Ishikawa (cell line): Measurements from ENCODE around the gene PIWIL1.

ENCODE experiments used
- CEBPB ChIP-seq: IDR thresholded peaks from 2 replicates; pipeline ENCODE4 v1.6.1; 2012
- CREB1 ChIP-seq: IDR thresholded peaks from 2 replicates; pipeline ENCODE4 v1.6.1; 2012; ENCODE audit warnings: low read depth
- EGR1 ChIP-seq: IDR thresholded peaks from 2 replicates; pipeline ENCODE4 v1.6.1; 2012
- EP300 ChIP-seq: IDR thresholded peaks from 2 replicates; pipeline ENCODE4 v1.6.1; 2012; ENCODE audit warnings: borderline replicate concordance
- FOXM1 ChIP-seq: IDR thresholded peaks from 2 replicates; pipeline ENCODE4 v1.6.1; 2012; ENCODE audit warnings: low read depth, borderline replicate concordance
- MAX ChIP-seq: IDR thresholded peaks from 2 replicates; pipeline ENCODE4 v1.6.1; 2012
- NFIC ChIP-seq: IDR thresholded peaks from 2 replicates; pipeline ENCODE4 v1.6.1; 2012
- RAD21 ChIP-seq: IDR thresholded peaks from 2 replicates; pipeline ENCODE4 v1.6.1; 2012; ENCODE audit warnings: low read depth
- REST ChIP-seq: IDR thresholded peaks from 2 replicates; pipeline ENCODE4 v1.6.1; 2012; ENCODE audit warnings: low read depth, mild to moderate bottlenecking
- TAF1 ChIP-seq: IDR thresholded peaks from 2 replicates; pipeline ENCODE4 v1.6.1; 2012; ENCODE audit warnings: low read depth, mild to moderate bottlenecking
- TCF12 ChIP-seq: IDR thresholded peaks from 2 replicates; pipeline ENCODE4 v1.6.1; 2012; ENCODE audit warnings: low read depth
- TEAD4 ChIP-seq: IDR thresholded peaks from 2 replicates; pipeline ENCODE4 v1.6.1; 2012
- YY1 ChIP-seq: IDR thresholded peaks from 2 replicates; pipeline ENCODE4 v1.6.1; 2012; ENCODE audit warnings: low read depth
- ZBTB7A ChIP-seq: IDR thresholded peaks from 2 replicates; pipeline ENCODE4 v1.6.1; 2012; ENCODE audit warnings: low read depth
- TF ChIP-seq, protein P1 (sequence below): IDR thresholded peaks from 2 replicates; pipeline ENCODE4 v1.6.1; 2012

Gene PIWIL1

DNA sequence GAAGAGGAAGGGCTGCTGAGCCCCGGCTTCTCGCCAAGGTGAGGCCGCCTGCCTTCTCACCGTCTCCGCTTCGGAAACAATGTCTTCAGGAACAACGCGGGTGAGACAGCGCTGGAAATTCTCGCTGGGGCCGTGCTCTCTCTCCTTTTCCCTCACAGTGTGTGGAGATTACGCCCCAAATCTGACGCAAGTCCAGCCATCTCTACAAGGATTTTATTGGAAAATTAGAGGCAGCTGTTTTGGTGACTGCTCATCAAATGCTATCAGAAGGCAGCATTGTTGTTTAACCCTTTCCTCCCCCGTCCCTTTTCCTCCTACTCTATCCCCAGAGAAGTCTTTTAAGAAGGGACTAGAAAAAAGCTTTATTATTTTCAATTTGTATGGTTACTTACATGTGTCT, 53.5 kb downstream of the PIWIL1 start:
- TF ChIP-seq TEAD4 (no peak), CEBPB (no peak), CREB1 (no peak)
- TF ChIP-seq, protein P1, sequence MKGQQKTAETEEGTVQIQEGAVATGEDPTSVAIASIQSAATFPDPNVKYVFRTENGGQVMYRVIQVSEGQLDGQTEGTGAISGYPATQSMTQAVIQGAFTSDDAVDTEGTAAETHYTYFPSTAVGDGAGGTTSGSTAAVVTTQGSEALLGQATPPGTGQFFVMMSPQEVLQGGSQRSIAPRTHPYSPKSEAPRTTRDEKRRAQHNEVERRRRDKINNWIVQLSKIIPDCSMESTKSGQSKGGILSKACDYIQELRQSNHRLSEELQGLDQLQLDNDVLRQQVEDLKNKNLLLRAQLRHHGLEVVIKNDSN: no peak

DNA sequence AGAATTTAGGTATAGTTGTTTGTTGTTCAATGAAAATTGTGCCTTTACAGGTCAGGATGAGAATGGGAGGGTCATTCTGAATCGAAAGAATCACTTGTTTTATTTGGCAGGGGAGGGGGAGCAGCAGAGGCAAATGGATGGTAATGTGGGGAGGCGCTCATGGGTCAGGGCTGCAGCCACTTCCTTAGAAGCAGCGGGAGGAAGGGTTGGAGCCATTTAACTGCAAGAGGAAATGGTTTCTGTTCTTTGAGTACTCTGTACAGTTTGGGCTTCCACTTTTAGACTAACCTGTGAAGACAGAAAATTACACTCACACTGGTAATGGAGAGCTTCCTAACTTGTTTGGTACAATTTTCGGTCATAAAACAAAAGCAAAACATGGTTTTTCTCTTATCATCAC, 57.2 kb downstream of the PIWIL1 start:
- no peak for TF ChIP-seq FOXM1
- TF ChIP-seq CREB1: no peak
- TF ChIP-seq EP300: no peak
- TF ChIP-seq ZBTB7A: no peak
- TF ChIP-seq, protein P1: no peak
- TF ChIP-seq TEAD4: no peak
- TF ChIP-seq REST: no peak
- TF ChIP-seq RAD21: no peak
- TF ChIP-seq MAX: no peak
- TF ChIP-seq EGR1: no peak
- TF ChIP-seq YY1: no peak
- no peak for TF ChIP-seq TCF12
- no peak for TF ChIP-seq NFIC
- no peak for TF ChIP-seq CEBPB
- no peak for TF ChIP-seq TAF1

DNA sequence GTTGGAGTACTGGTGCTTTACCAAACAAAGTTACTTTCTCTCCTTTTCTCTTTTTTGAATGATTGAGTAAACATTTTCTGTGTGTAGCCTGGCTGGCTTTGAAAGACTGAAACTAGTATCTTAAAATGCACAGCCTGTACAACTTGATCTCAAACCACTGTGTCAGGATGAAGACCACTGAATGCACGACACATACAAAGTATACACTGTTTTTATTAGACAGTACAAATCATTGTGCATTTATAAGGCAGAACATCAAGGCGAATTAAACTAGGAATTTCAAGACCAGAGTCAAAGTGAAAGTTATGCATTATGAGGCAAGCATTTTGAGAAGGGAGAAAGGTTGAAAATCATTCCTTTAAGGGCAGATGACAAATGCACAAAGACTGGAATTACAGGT, 59.0 kb downstream of the PIWIL1 start:
- TF ChIP-seq TCF12: no peak
- TF ChIP-seq ZBTB7A: no peak
- no peak for TF ChIP-seq TAF1
- no peak for TF ChIP-seq RAD21
- TF ChIP-seq TEAD4: no peak
- no peak for TF ChIP-seq EP300
- no peak for TF ChIP-seq REST
- TF ChIP-seq, protein P1: no peak
- no peak for TF ChIP-seq MAX
- no peak for TF ChIP-seq NFIC
- no peak for TF ChIP-seq CREB1
- no peak for TF ChIP-seq EGR1
- TF ChIP-seq CEBPB: no peak
- no peak for TF ChIP-seq YY1
- no peak for TF ChIP-seq FOXM1

GRCh38 chr12:130398100-130398848, 60.6 kb downstream of the PIWIL1 start:
- TF ChIP-seq TCF12 (no peak), REST (no peak), EGR1 (no peak), FOXM1 (no peak), CEBPB (no peak), CREB1 (no peak), MAX (no peak), TAF1 (no peak), NFIC (no peak), ZBTB7A (no peak), EP300 (no peak), RAD21 (no peak), YY1 (no peak), TEAD4 (no peak)
- TF ChIP-seq, protein P1: no peak
